B cell (primary cell): ENCODE measurements around the gene RECK. TPM values are rescaled to one million over a fixed set of nuclear protein-coding genes. Genes with fewer than 3 reads are reported as not detected.

Source experiments
- ATAC-seq: fragments of 200-7000 bp; cut with Tn5 transposase; one replicate; pipeline ENCODE4 v1.10.0; 2021; ENCODE audit warnings: low read depth, mild to moderate bottlenecking, moderate number of reproducible peaks, moderate library complexity
- CTCF ChIA-PET: fragments of 350-600 bp; sonication (Branson Sonifier 250); formaldehyde crosslinking; loops from one replicate; lab custom pipeline; 2021; ENCODE audit warnings: antibody characterized with exemption, inconsistent platforms; lab: Charles Lee
- POLR2A ChIA-PET: fragments of 350-600 bp; sonication (Branson Sonifier 250); formaldehyde crosslinking; loops from one replicate; lab custom pipeline; 2021; ENCODE audit warnings: antibody characterized with exemption; lab: Charles Lee
- DNase-seq: peaks from one replicate; pipeline ENCODE4 v3.0.0; 2013
- H2AFZ ChIP-seq: 2 replicates; pipeline ENCODE4 v1.6.1; 2012; ENCODE audit warnings: mild to moderate bottlenecking, low read depth, low read length; ENCODE audit not compliant: insufficient read depth, poor library complexity, severe bottlenecking
- H3K27ac ChIP-seq, 2 donors: 1 replicate in 1 of 2; 2 replicates in 1 of 2; pipeline ENCODE4 v1.5.1; 2012 to 2013; ENCODE audit warnings: low read length in 2 of 2, mild to moderate bottlenecking in 2 of 2, moderate library complexity in 1 of 2
- H3K27me3 ChIP-seq, 4 experiments: fragments of 200-600 bp in 1 of 4; sonication (generic) in 1 of 4; replicated peaks in 1 of 4; 1 replicate in 2 of 4; 2 replicates in 2 of 4; pipeline versions ENCODE4 v1.6.1 to v1.7.0; 2013 to 2016; ENCODE audit warnings: low read length in 3 of 4, mild to moderate bottlenecking in 2 of 4, mixed read lengths in 1 of 4, moderate library complexity in 1 of 4; ENCODE audit not compliant: insufficient read depth in 4 of 4, control insufficient read depth in 3 of 4; ENCODE audit errors: control extremely low read depth in 1 of 4
- H3K36me3 ChIP-seq, 2 experiments: replicated peaks in 1 of 2; 1 replicate in 1 of 2; 2 replicates in 1 of 2; pipeline versions ENCODE4 v1.6.1 to v1.7.1; 2013; ENCODE audit warnings: low read length in 1 of 2; ENCODE audit not compliant: insufficient read depth in 2 of 2, control insufficient read depth in 1 of 2; ENCODE audit errors: control extremely low read depth in 1 of 2, extremely low read depth in 1 of 2
- H3K4me1 ChIP-seq, 2 donors: fragments of 200-600 bp in 1 of 2; sonication (generic) in 1 of 2; 1 replicate in 1 of 2; 2 replicates in 1 of 2; pipeline versions ENCODE4 v1.5.1 to v1.6.1; 2013 to 2017; ENCODE audit warnings: low read length in 2 of 2; ENCODE audit not compliant: control insufficient read depth in 2 of 2, insufficient read depth in 2 of 2
- H3K4me2 ChIP-seq: replicated peaks from 2 replicates; pipeline ENCODE3; 2012; ENCODE audit warnings: mild to moderate bottlenecking, low read depth, low read length; ENCODE audit not compliant: poor library complexity, severe bottlenecking
- H3K4me3 ChIP-seq, 5 experiments: fragments of 200-600 bp in 1 of 5; sonication (generic) in 1 of 5; 1 replicate in 3 of 5; 2 replicates in 2 of 5; pipeline versions ENCODE4 v1.5.1 to v1.7.0; 2011 to 2016; ENCODE audit warnings: low read length in 4 of 5, mild to moderate bottlenecking in 4 of 5, low read depth in 2 of 5, control low read depth in 1 of 5, moderate library complexity in 1 of 5; ENCODE audit not compliant: insufficient read depth in 1 of 5; ENCODE audit errors: control extremely low read depth in 1 of 5, extremely low read depth in 1 of 5
- H3K79me2 ChIP-seq: fragments of 200-600 bp; sonication (generic); one replicate; pipeline ENCODE4 v1.6.0; 2016; ENCODE audit warnings: low read length; ENCODE audit not compliant: control insufficient read depth, insufficient read depth
- H3K9ac ChIP-seq: fragments of 200-600 bp; sonication (generic); 2 replicates; pipeline ENCODE4 v1.6.1; 2017; ENCODE audit warnings: mild to moderate bottlenecking, low read length, moderate library complexity
- H3K9me3 ChIP-seq, 3 donors: one replicate each; pipeline versions ENCODE4 v1.6.1 to v1.7.1; 2013; ENCODE audit warnings: low read length in 2 of 3; ENCODE audit not compliant: control insufficient read depth in 2 of 3, insufficient read depth in 1 of 3; ENCODE audit errors: control extremely low read depth in 1 of 3
- H4K20me1 ChIP-seq: 2 replicates; pipeline ENCODE4 v1.6.0; 2012; ENCODE audit warnings: mild to moderate bottlenecking, low read length; ENCODE audit not compliant: insufficient read depth, control insufficient read depth, poor library complexity, severe bottlenecking
- H3K27ac Mint-ChIP-seq: one replicate; pipeline ENCODE4 v1.8.0; 2021; ENCODE audit warnings: mixed read lengths
- H3K27me3 Mint-ChIP-seq: one replicate; pipeline ENCODE4 v1.8.0; 2021; ENCODE audit warnings: mixed read lengths
- H3K4me1 Mint-ChIP-seq: one replicate; pipeline ENCODE4 v1.8.0; 2021; ENCODE audit warnings: mixed read lengths
- H3K4me3 Mint-ChIP-seq: one replicate; pipeline ENCODE4 v1.8.0; 2021; ENCODE audit warnings: mixed read lengths
- H3K9me3 Mint-ChIP-seq: one replicate; pipeline ENCODE4 v1.8.0; 2022; ENCODE audit warnings: mixed read lengths; ENCODE audit not compliant: insufficient read depth
- CTCF ChIP-seq: fragments of 200-600 bp; IDR thresholded peaks from one replicate; pipeline ENCODE4 v1.8.0; 2022; ENCODE audit warnings: antibody characterized with exemption, mild to moderate bottlenecking
- EZH2 ChIP-seq: IDR thresholded peaks from 2 replicates; pipeline ENCODE4 v1.6.1; 2012; ENCODE audit warnings: borderline replicate concordance, low read depth, mild to moderate bottlenecking, moderate library complexity, low read length; ENCODE audit not compliant: insufficient read depth, poor library complexity, severe bottlenecking
- WGBS: methylation state at CpG from one replicate; pipeline ENCODE4 v1.1.5; 2013; ENCODE audit warnings: missing lambda C conversion rate; ENCODE audit not compliant: insufficient coverage; 5-methylcytosine and 5-hydroxymethylcytosine counted together
- intact Hi-C: fragments of 100-400 bp; cut with micrococcal nuclease; formaldehyde crosslinking; loops from one replicate; pipeline ENCODE4 v1.10.0; 2022
- polyA plus RNA-seq: library from polyadenylated mRNA; depleted of rRNA; stranded (reverse); fragments of >200 nt; gene quantifications from 2 replicates; pipeline ENCODE4 v1.2.3, GENCODE V29; 2012
- total RNA-seq, 2 donors: library from RNA; stranded (reverse); fragments of 120-200 nt in 1 of 2; gene quantifications; 1 replicate in 1 of 2; 2 replicates in 1 of 2; pipeline versions ENCODE4 v1.2.3 to v1.2.4, GENCODE V29; 2013 to 2022

Gene RECK
- total and polyA plus RNA-seq, 2 donors (not counting 1 experiment from before 2014, with no cell fraction given): 5.6 to 7.7 TPM

- H4K20me1 ChIP-seq: no peaks in the 10 kb centered on the region
- H3K4me2 ChIP-seq: no peak overlapping the region
- no peak overlapping the region for H3K4me3 ChIP-seq
- H3K79me2 ChIP-seq: no peaks in the 10 kb centered on the region
- H3K36me3 ChIP-seq: peaks cover 0 to 3% of the 10 kb centered on the region in 2 experiments
- Mint-ChIP-seq H3K9me3 (no peaks in the 10 kb centered on the region), H3K4me1 (no peaks in the 10 kb centered on the region), H3K27ac (no peak overlapping the region), H3K27me3 (no peaks in the 10 kb centered on the region), H3K4me3 (no peak overlapping the region)
- DNase-seq (no peak), ATAC-seq (no peak)
- H3K9me3 ChIP-seq: no peaks in the 10 kb centered on the region
- no peak overlapping the region for H3K9ac ChIP-seq
- ChIA-PET CTCF (interaction anchor here (4.7 to 8.3 kb wide), 2 partner anchors 11 to 52 kb away, joined by 33 to 46 read pairs; no protein-coding TSS in a partner anchor), POLR2A (no interaction called here)
- WGBS: no CpG with 5 or more reads among the region's 2 CpGs
- H3K27ac ChIP-seq: no peak overlapping the region
- no peaks in the 10 kb centered on the region for H3K27me3 ChIP-seq
- intact Hi-C loops: no loop called here
- no peak overlapping the region for H2AFZ ChIP-seq
- H3K4me1 ChIP-seq: no peaks in the 10 kb centered on the region
- TF ChIP-seq EZH2 (no peak), CTCF (no peak)
Measured at GRCh38 chr9:36113999-36114398, 77.3 kb downstream of the RECK start.

DNA sequence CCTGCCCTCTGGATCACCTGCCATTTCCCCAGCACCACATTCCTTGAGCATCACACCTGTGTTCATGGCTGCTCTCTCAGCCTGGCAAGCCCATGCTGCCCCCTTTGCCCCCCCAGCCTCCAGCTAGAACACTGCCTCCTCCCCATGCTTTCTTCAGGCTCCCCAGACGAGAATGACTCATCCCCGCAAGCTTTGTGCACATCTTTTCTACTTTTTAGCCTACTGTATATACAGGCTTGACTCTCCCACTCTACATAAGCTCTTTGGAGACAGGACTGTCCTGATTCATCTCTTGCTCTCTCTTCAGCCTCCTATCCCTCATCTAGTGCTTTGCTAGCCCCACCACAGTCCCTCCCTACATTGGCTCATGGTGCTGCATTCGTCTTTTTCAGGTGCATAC is 79.9 kb downstream of the RECK start:
- Mint-ChIP-seq H3K27ac (no peak overlapping the region), H3K27me3 (no peaks in the 10 kb centered on the region), H3K9me3 (no peaks in the 10 kb centered on the region), H3K4me1 (no peaks in the 10 kb centered on the region), H3K4me3 (no peak overlapping the region)
- peaks cover 0 to 2% of the 10 kb centered on the region in 2 experiments for H3K36me3 ChIP-seq
- H4K20me1 ChIP-seq: no peaks in the 10 kb centered on the region
- H3K27me3 ChIP-seq: no peaks in the 10 kb centered on the region
- TF ChIP-seq CTCF (no peak), EZH2 (no peak)
- no peaks in the 10 kb centered on the region for H3K79me2 ChIP-seq
- DNase-seq (no peak), ATAC-seq (no peak)
- no peak overlapping the region for H3K4me3 ChIP-seq
- intact Hi-C loops: no loop called here
- H3K4me1 ChIP-seq: no peaks in the 10 kb centered on the region
- no peak overlapping the region for H3K4me2 ChIP-seq
- ChIA-PET CTCF (interaction anchor here (0.7 to 8.3 kb wide), 4 partner anchors 13 to 49 kb away, joined by 3 to 46 read pairs (median 18); no protein-coding TSS in a partner anchor), POLR2A (no interaction called here)
- no peak overlapping the region for H2AFZ ChIP-seq
- 97% methylated on average over 2 of the region's 3 CpGs for WGBS
- no peak overlapping the region for H3K9ac ChIP-seq
- H3K27ac ChIP-seq: no peak overlapping the region
- no peaks in the 10 kb centered on the region for H3K9me3 ChIP-seq
